Measurements from ENCODE around the gene NDUFS8. TPM values are rescaled to one million over a fixed set of nuclear protein-coding genes. Genes with fewer than 3 reads are reported as not detected.

NDUFS8 gene
- total and polyA plus RNA-seq, 2 of the 13 experiments (the other 11 are each of a cell fraction or from before 2014, with no cell fraction given), result 96.7 to 158 TPM

GRCh38 chr11:68038718-68039525 lies 8.4 kb downstream of the NDUFS8 start, which contains the start of gene TCIRG1 (continued):
- no peak for TF ChIP-seq ZBTB43 (CRISPR knock-in tag; conservative IDR thresholded peaks at IDR 0.05)
- no peak for TF ChIP-seq MIER3 (CRISPR knock-in tag; IDR thresholded peaks at IDR 0.05; ENCODE audit: borderline replicate concordance)
- TF ChIP-seq RFXAP (CRISPR knock-in tag; IDR thresholded peaks at IDR 0.05; ENCODE audit: borderline replicate concordance), result 0 out of 2 replicates have a peak, but pooled peaks have one; percentile 15
- no peak for TF ChIP-seq ZNF318 (CRISPR knock-in tag; IDR thresholded peaks at IDR 0.05)
- no peak for TF ChIP-seq SKIL (CRISPR knock-in tag; IDR thresholded peaks at IDR 0.05; ENCODE audit: borderline replicate concordance)
- TF ChIP-seq ZNF10 (CRISPR knock-in tag; IDR thresholded peaks at IDR 0.05; ENCODE audit: borderline replicate concordance, low read depth), result no peak
- no peak for TF ChIP-seq RNF2 (conservative IDR thresholded peaks at IDR 0.05; ENCODE audit: low read depth)
- TF ChIP-seq ZNF800 (CRISPR knock-in tag; IDR thresholded peaks at IDR 0.05), result 0 out of 2 replicates have a peak, but pooled peaks have one; percentile 32
- TF ChIP-seq RELA (CRISPR knock-in tag; IDR thresholded peaks at IDR 0.05), result no peak
- no peak for TF ChIP-seq RARG (CRISPR knock-in tag; IDR thresholded peaks at IDR 0.05; ENCODE audit: low read depth)
- peak; percentile 94 for TF ChIP-seq POLR2G (IDR thresholded peaks at IDR 0.05; ENCODE audit: low read depth, low read length)
- no peak for TF ChIP-seq TBL1XR1 (IDR thresholded peaks at IDR 0.05; ENCODE audit: borderline replicate concordance, low read length, partially characterized antibody)
